NCI-H69 (cell line): Measurements from ENCODE around the gene TMEM116.
"Not testable (repeated sequence)": the region's sequence is repeated elsewhere in the genome, so short reads cannot be mapped to it uniquely, and the experiment has no call there.

Experiments
- DNase-seq: peaks from one replicate; lab custom pipeline; 2025; lab: John Stamatoyannopoulos, UW

The TMEM116 gene

GRCh38 chr12:111976291-111976690 lies 36.7 kb downstream of the TMEM116 start:
- no peak for DNase-seq

GRCh38 chr12:111975161-111975931 lies 37.6 kb downstream of the TMEM116 start:
- no peak for DNase-seq

GRCh38 chr12:111971800-111972199 lies 41.2 kb downstream of the TMEM116 start:
- DNase-seq, result no peak

- no peak for DNase-seq
Observed at GRCh38 chr12:111964935-111965334, 48.0 kb downstream of the TMEM116 start.

- DNase-seq, result not testable (repeated sequence)
Observed at GRCh38 chr12:111959518-111959917, 53.4 kb downstream of the TMEM116 start.

GRCh38 chr12:111957224-111957623 lies 55.7 kb downstream of the TMEM116 start:
- DNase-seq, result not testable (repeated sequence)

- no peak for DNase-seq
Observed at GRCh38 chr12:111954969-111955368, 58.0 kb downstream of the TMEM116 start.

GRCh38 chr12:111953455-111953854 lies 59.5 kb downstream of the TMEM116 start:
- no peak for DNase-seq

- DNase-seq, result not testable (repeated sequence)
Observed at GRCh38 chr12:111952084-111952787, 60.7 kb downstream of the TMEM116 start.

GRCh38 chr12:111950961-111951676 lies 61.8 kb downstream of the TMEM116 start:
- not testable (repeated sequence) for DNase-seq

GRCh38 chr12:111943929-111944328 lies 69.0 kb downstream of the TMEM116 start:
- DNase-seq, result no peak

- DNase-seq, result peak; percentile 56
Observed at GRCh38 chr12:111942557-111942956, 70.4 kb downstream of the TMEM116 start.

- no peak for DNase-seq
Observed at GRCh38 chr12:111937429-111937828, 75.5 kb downstream of the TMEM116 start.

- no peak for DNase-seq
Observed at GRCh38 chr12:111936869-111937268, 76.1 kb downstream of the TMEM116 start.

GRCh38 chr12:111932241-111932640 lies 80.7 kb downstream of the TMEM116 start:
- DNase-seq, result no peak

- no peak for DNase-seq
Observed at GRCh38 chr12:111927346-111927745, 85.6 kb downstream of the TMEM116 start.

- no peak for DNase-seq
Observed at GRCh38 chr12:111926631-111927030, 86.3 kb downstream of the TMEM116 start.

- DNase-seq, result no peak
Observed at GRCh38 chr12:111925171-111925570, 87.8 kb downstream of the TMEM116 start.

- DNase-seq, result no peak
Observed at GRCh38 chr12:111907740-111908139, 105.2 kb downstream of the TMEM116 start.

GRCh38 chr12:111905502-111905901 lies 107.5 kb downstream of the TMEM116 start:
- no peak for DNase-seq

GRCh38 chr12:111904446-111904975 lies 108.5 kb downstream of the TMEM116 start:
- DNase-seq, result peak; percentile 5

GRCh38 chr12:111901182-111901581 lies 111.8 kb downstream of the TMEM116 start:
- DNase-seq, result no peak
